NCI-H526 treated with DMSO at 0.1 percent for 48 hours (cell line): ENCODE measurements around the gene PHACTR2.

Experiments
- DNase-seq: peaks from one replicate; lab custom pipeline; 2025; lab: John Stamatoyannopoulos, UW

PHACTR2 gene

DNA sequence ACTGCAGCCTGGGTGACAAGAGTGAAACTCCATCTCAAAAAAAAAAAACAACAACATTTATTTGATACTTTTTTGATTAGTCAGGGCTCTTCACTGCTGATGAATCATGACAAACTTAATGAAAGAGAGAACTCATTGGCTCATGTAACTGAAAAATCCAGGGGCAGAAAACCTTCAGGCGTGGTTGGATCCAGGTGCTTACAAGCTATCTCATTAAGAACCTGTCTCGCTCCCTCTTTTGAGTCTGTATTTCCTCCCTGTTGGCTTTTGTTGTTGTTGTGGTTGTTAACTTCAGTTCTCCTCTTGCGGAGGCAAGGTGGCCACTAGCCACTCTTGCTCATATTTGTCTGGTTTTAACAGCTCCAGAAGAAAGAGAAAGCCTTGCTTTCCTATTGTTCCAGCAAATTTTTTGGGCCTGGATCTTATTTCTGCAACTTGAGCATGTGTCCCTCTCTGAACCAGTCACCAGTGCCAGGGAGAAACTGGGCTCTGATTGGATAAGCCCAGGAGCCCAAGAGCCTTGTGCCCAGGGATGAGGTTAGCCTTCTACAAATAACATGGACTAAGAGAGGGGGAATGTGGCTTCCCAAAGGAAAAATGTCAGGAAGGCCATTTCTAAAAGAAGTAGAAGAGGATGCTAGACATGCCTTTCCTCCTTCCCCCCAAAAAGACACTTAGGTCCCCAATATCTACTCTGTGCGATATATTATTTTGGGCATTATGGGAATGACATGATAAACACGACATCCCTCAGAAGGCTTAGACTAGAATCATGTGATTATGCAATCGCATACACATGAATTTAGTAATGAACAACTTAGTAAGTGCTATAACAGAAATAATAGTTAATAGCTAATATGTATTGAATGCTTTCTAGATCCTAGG is 64.5 kb downstream of the PHACTR2 start:
- no peak for DNase-seq

DNA sequence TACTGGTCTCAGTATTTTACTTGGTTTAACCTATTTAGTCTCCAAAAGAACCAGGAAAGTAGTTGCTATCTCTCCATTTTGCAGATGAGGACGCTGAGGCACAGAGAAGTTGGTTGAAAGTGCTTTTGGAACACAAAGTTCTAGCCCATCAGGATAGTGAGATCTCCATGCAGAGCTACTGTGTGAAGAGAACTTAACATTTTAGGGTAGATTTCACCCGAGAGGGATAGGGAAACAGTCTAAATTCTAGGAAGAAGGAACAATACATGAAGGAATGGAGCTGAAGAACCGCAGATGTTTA is 65.1 kb downstream of the PHACTR2 start:
- DNase-seq, result no peak

GRCh38 chr6:143743301-143744166 is 65.8 kb downstream of the PHACTR2 start:
- no peak for DNase-seq

DNA sequence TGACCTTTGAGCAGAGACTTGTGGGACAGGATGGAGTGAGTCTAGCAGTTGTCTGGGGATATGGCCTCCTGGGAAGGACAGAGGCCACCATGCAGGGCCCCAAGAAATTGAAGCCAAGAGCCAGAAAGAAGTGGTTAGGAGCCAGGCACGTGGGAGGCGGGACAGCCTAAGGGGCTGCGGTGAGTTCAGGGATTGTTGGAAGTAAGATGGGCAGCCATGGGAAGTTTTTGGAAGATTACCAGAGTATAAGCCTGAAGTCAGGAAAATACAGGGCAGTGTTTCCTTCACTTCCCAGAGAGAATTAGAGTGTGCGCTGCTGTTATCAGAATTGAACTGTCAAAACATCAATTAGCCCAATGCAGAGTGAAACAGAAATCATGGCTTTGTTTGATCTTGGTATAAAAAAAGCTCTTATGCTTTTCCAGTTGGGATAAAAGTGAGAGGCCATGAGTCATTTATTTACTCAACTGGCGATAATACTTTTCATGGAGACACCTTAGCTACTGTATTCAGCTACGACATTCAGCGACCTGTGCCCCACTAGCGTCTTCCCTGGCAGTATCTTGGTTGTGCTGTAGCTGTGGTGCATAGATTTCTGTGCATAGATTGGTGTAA is 66.9 kb downstream of the PHACTR2 start:
- DNase-seq, result no peak

GRCh38 chr6:143745166-143746133 is 67.7 kb downstream of the PHACTR2 start:
- DNase-seq, result peak; percentile 74

DNA sequence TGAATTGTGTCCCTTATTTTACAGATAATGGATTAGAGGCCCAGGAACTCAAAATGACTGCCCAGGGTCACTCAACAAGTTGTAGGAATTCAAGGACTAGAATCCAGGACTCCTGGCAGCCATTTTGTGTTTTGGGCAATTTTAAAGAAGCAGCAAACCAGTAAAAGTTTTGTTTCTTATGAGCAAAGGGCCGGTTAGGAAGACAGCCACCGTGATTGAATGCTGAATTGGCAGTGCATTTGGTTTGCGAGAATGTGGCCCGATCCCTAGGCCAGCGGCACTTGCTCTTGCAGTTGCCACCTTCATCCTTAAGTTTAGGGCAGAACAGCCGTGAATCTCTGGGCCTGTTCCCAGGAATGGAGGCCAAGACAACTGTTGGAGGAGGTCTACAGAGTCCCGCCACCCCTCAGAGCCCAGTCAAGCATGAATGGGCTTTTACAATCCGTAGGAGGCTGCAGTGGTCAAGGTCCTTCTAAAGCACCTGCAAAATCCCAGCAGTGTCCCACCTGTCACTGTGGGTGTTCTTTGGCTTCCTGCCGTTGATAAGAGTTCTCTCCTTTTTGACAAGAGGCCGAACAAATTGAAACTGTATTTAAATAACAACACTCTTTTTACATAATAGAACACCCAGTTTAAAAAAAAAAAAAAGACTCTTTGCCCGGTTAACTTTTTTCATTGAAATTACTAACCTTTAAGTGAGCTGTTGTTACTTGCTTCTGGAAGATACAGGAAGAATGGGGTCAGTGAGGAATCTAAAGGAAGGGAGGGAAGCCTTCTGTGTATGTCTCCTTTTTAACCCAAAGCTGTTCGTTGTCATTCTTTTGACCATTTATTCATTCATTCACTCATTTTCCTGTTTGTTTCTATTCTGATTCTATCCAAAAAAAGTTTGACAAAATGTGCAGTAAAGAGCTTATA is 68.7 kb downstream of the PHACTR2 start:
- DNase-seq, result no peak

DNA sequence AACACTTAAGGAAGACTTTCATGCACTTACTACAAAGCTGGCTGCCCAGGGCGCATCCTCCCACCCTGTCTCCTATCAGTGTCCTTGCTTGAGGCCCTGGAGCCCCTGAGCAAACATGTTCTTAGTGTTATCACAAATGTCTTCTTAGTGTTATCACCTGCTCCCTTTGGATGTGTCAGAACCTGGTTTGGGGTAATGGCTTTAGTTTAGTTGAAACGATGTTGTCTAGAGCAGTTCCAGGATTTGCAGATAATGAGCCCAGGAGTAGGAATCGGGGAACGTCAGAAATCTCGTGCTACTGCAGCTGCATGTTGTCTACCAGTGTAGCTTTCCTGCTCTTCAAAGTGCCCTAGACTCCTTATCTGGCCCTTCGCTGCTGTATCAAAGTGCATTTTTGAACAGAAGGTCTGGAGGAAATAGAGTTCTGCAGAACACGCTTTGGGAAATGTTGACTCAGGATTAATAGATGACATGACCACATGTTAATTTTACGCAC is 69.6 kb downstream of the PHACTR2 start:
- DNase-seq, result no peak

GRCh38 chr6:143749891-143750290 is 72.1 kb downstream of the PHACTR2 start:
- DNase-seq, result no peak

DNA sequence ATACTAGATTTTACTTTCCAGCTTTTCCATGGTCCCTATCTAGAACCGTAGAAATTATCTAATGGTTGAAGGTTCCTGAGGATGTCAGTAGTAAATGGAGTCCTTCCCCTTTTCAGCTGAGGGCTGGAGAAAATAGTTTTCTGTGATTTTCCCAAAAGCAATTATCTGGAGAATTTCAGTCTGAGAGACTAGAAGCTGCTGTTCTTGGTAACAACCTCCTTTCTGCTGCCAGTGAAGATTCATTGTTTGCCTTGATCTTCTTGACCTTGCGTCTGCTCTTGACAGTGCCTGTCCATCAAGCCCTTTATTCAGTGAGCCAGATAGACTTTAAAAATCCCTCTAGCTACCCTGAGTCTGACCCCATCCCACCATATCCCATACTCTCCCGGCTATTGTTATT is 73.1 kb downstream of the PHACTR2 start:
- DNase-seq, result no peak

GRCh38 chr6:143752459-143752858 is 74.7 kb downstream of the PHACTR2 start:
- DNase-seq, result no peak

GRCh38 chr6:143753678-143754077 is 75.9 kb downstream of the PHACTR2 start:
- DNase-seq, result no peak

- DNase-seq, result no peak
These were observed 76.4 kb downstream of the PHACTR2 start for GRCh38 chr6:143754204-143754603.

GRCh38 chr6:143755301-143755744 is 77.6 kb downstream of the PHACTR2 start:
- DNase-seq, result no peak

- DNase-seq, result no peak
These were observed 79.6 kb downstream of the PHACTR2 start for GRCh38 chr6:143757346-143757832.

GRCh38 chr6:143758551-143758950 is 80.8 kb downstream of the PHACTR2 start:
- no peak for DNase-seq

DNA sequence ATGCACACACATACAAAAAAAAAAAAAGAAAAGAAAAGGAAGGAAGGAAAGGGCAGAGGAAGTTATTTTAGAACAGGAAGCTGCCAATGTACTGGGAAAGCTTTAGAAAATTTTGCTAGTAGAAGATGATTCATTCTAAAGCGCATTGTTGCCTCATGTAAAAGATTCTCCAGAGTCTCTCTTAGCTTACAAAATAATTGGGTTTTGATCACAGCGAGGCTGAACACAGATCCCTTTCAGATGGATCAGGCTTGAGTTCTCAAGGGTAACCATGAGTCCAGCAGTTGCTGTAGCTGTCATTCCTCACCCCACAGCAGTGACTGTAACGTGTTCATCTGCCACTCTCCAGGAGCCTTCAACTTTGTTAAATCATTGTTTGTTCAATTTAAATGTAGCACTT is 81.9 kb downstream of the PHACTR2 start:
- DNase-seq, result no peak

DNA sequence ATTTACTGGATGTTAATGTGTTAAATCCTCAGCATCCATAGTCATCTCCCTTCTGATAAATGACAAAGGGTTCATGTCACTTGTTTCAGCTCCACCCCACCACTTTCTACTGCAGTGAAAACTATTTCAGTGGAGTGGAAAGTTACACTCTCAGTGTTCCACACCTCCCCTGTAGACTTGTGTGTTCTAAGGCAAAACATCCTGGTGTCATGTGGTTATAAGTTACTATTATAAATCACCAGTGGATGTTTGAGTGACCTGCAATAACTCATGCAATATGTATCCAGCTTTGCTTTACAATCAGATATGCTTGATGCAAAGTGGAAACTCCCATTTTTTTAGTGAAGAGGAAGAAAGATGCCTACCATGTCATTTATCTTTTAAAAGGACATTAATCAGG is 83.3 kb downstream of the PHACTR2 start:
- DNase-seq, result no peak

DNA sequence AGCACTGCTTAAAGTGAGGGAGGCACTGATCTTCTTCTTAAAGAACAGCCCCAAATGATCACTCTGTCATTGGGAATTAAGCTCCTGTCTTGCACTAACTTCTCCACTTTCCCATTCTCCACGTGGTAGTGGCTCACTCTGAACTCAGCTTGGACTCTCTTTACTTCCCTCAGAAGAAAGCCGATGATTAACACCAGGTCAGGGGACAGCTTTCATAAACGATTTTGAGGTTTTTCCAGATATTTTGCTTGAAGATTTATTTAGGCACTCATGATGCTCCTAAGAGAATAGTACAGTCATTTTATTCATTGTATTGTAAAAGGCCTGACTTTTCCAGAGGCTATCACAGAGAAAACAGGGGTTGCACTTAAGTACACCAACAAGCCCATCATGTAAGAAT is 84.4 kb downstream of the PHACTR2 start:
- no peak for DNase-seq

DNA sequence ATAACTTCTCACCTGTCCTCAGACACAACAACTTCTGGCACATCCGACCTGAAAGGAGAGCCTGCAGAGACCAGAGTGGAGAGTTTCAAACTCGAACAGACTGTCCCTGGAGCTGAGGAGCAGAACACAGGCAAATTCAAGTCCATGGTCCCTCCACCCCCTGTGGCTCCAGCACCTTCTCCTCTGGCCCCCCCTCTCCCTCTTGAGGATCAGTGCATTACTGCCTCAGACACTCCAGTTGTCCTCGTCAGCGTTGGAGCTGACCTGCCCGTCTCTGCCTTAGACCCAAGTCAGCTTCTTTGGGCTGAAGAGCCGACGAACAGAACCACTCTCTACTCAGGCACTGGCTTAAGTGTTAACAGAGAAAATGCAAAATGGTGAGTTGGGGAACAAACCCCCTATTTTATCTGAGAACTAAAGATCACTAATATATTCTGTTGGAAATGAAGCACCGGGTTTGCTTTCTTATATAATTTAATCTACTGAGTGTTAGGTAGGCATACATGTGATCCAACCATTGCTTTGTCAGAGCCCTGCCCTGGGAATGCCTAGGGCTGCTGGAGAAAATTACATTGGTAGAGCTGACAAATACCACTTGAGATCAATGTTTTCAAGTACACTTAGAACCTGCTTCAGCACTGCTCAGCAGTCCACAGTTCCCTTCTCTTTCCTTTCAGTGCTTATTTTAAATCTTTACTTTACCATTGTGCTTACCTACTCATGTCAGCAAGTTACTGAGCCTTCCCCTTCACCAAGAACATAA is 87.8 kb downstream of the PHACTR2 start:
- no peak for DNase-seq
